CD14-positive monocyte (primary cell): Measurements from ENCODE around the gene ZNF710. TPM values are rescaled to one million over a fixed set of nuclear protein-coding genes. Genes with fewer than 3 reads are reported as not detected.

Experiments used
- DNase-seq, 3 donors: peaks; one replicate each; pipeline ENCODE4 v3.0.0-alpha.2; 2011 to 2022
- H2AFZ ChIP-seq: 2 replicates; pipeline ENCODE4 v1.6.0; 2012; ENCODE audit warnings: mild to moderate bottlenecking, low read depth, low read length, inconsistent platforms; ENCODE audit not compliant: insufficient read depth, poor library complexity, severe bottlenecking
- H3K27ac ChIP-seq, 2 donors: 1 replicate in 1 of 2; 2 replicates in 1 of 2; pipeline ENCODE4 v1.5.1; 2012 to 2013; ENCODE audit warnings: low read length in 2 of 2, control low read depth in 1 of 2, inconsistent platforms in 1 of 2, low read depth in 1 of 2, mild to moderate bottlenecking in 1 of 2
- H3K27me3 ChIP-seq, 2 donors: one replicate each; pipeline versions ENCODE4 v1.6.0 to v1.6.1; 2011 to 2013; ENCODE audit warnings: low read length in 2 of 2; ENCODE audit not compliant: control insufficient read depth in 2 of 2, insufficient read depth in 2 of 2
- H3K36me3 ChIP-seq, 2 donors: replicated peaks in 1 of 2; 1 replicate in 1 of 2; 2 replicates in 1 of 2; pipeline versions ENCODE4 v1.5.1 to v1.6.1; 2012 to 2013; ENCODE audit warnings: low read length in 2 of 2, control low read depth in 1 of 2, inconsistent platforms in 1 of 2, mild to moderate bottlenecking in 1 of 2; ENCODE audit not compliant: insufficient read depth in 2 of 2, control insufficient read depth in 1 of 2
- H3K4me1 ChIP-seq, 2 donors: 1 replicate in 1 of 2; 2 replicates in 1 of 2; pipeline versions ENCODE4 v1.5.1 to v1.6.1; 2012 to 2013; ENCODE audit warnings: low read length in 2 of 2, control low read depth in 1 of 2, inconsistent platforms in 1 of 2, mild to moderate bottlenecking in 1 of 2, moderate library complexity in 1 of 2; ENCODE audit not compliant: insufficient read depth in 2 of 2, control insufficient read depth in 1 of 2
- H3K4me2 ChIP-seq: replicated peaks from 2 replicates; pipeline ENCODE3; 2012; ENCODE audit warnings: low read length, moderate library complexity, mild to moderate bottlenecking; ENCODE audit not compliant: poor library complexity, severe bottlenecking; ENCODE audit errors: extremely low read depth
- H3K4me3 ChIP-seq, 3 experiments: fragments of 200-600 bp in 1 of 3; sonication (generic) in 1 of 3; replicated peaks in 1 of 3; 1 replicate in 2 of 3; 2 replicates in 1 of 3; pipeline ENCODE4 v1.5.1; 2011 to 2013; ENCODE audit warnings: low read length in 3 of 3, mild to moderate bottlenecking in 3 of 3, control low read depth in 2 of 3, low read depth in 2 of 3, inconsistent platforms in 1 of 3, moderate library complexity in 1 of 3
- H3K79me2 ChIP-seq: 2 replicates; pipeline ENCODE4 v1.6.0; 2012; ENCODE audit warnings: mild to moderate bottlenecking, control low read depth, inconsistent platforms, low read length, moderate library complexity; ENCODE audit not compliant: insufficient read depth
- H3K9ac ChIP-seq: 2 replicates; pipeline ENCODE4 v1.6.0; 2017; ENCODE audit warnings: low read length, mild to moderate bottlenecking; ENCODE audit not compliant: insufficient read depth, poor library complexity, severe bottlenecking
- H3K9me3 ChIP-seq, 2 donors: replicated peaks in 1 of 2; 1 replicate in 1 of 2; 2 replicates in 1 of 2; pipeline versions ENCODE4 v1.5.1 to v1.6.1; 2012 to 2013; ENCODE audit warnings: low read length in 2 of 2, control low read depth in 1 of 2; ENCODE audit not compliant: control insufficient read depth in 1 of 2, insufficient read depth in 1 of 2
- H4K20me1 ChIP-seq: 2 replicates; pipeline ENCODE4 v1.6.0; 2012; ENCODE audit warnings: mild to moderate bottlenecking, low read length, control low read depth, moderate library complexity; ENCODE audit not compliant: insufficient read depth
- H3K27ac Mint-ChIP-seq, 7 donors: one replicate each; pipeline ENCODE4 v1.8.0; 2020; ENCODE audit warnings: mild to moderate bottlenecking in 7 of 7, mixed read lengths in 7 of 7, moderate library complexity in 6 of 7, inconsistent platforms in 2 of 7
- H3K27me3 Mint-ChIP-seq, 3 donors: one replicate each; pipeline ENCODE4 v1.8.0; 2021 to 2022; ENCODE audit warnings: low read depth in 3 of 3, mild to moderate bottlenecking in 3 of 3, mixed read lengths in 3 of 3, moderate library complexity in 3 of 3, inconsistent platforms in 1 of 3
- H3K36me3 Mint-ChIP-seq, 2 donors: one replicate each; pipeline ENCODE4 v1.8.0; 2020; ENCODE audit warnings: mixed read lengths in 2 of 2, inconsistent platforms in 1 of 2, mild to moderate bottlenecking in 1 of 2
- H3K4me1 Mint-ChIP-seq: one replicate; pipeline ENCODE4 v1.8.0; 2020; ENCODE audit warnings: mild to moderate bottlenecking, mixed read lengths
- H3K4me3 Mint-ChIP-seq, 2 donors: one replicate each; pipeline ENCODE4 v1.8.0; 2020; ENCODE audit warnings: mild to moderate bottlenecking in 2 of 2, mixed read lengths in 2 of 2, moderate library complexity in 1 of 2
- H3K9me3 Mint-ChIP-seq, 7 donors: one replicate each; pipeline ENCODE4 v1.8.0; 2020 to 2022; ENCODE audit warnings: mixed read lengths in 7 of 7, mild to moderate bottlenecking in 6 of 7, moderate library complexity in 6 of 7, inconsistent platforms in 2 of 7
- CTCF ChIP-seq: fragments of 200-600 bp; IDR thresholded peaks from one replicate; pipeline ENCODE4 v1.8.0; 2022; ENCODE audit warnings: antibody characterized with exemption, mild to moderate bottlenecking
- WGBS: methylation state at CpG from one replicate; pipeline ENCODE4 v1.1.5; 2013; ENCODE audit warnings: missing lambda C conversion rate; ENCODE audit not compliant: insufficient coverage; 5-methylcytosine and 5-hydroxymethylcytosine counted together
- intact Hi-C, 2 donors: fragments of 100-400 bp; cut with micrococcal nuclease; formaldehyde crosslinking; loops; one replicate each; pipeline versions ENCODE4 v1.15.0 to v1.15.1; 2023
- polyA plus RNA-seq, 3 donors: library from polyadenylated mRNA; depleted of rRNA in 1 of 3; unstranded in 2 of 3; stranded (reverse) in 1 of 3; fragments of 300-500 nt in 2 of 3; fragments of >200 nt in 1 of 3; fragmentation: Illumina TruSeq in 2 of 3; gene quantifications; 1 replicate in 2 of 3; 2 replicates in 1 of 3; pipeline ENCODE4 v1.2.3, GENCODE V29; 2012 to 2021

Gene ZNF710
- polyA plus RNA-seq, 3 donors = 3.4 to 45.6 (median 4.8) TPM

GRCh38 chr15:90039996-90040395 is 38.9 kb downstream of the ZNF710 start:
- H3K27me3 ChIP-seq = no peaks in the 10 kb centered on the region
- peaks cover 11 to 31% of the 10 kb centered on the region in 2 donors for H3K36me3 ChIP-seq
- peaks cover 77 to 89% of the 10 kb centered on the region in 2 donors for H3K4me1 ChIP-seq
- TF ChIP-seq CTCF = no peak
- intact Hi-C loops = loop anchor here (5.0 to 10.0 kb wide), 3 partner anchors 32 to 65 kb away; partner anchors contain the start of gene ZNF710 (in 1 of the 2)
- Mint-ChIP-seq H3K27me3 (no peaks in the 10 kb centered on the region), H3K4me1 (peaks cover 81% of the 10 kb centered on the region), H3K27ac (peak overlapping the region; percentile 78 to 99 (median 93)), H3K4me3 (no peak overlapping the region), H3K9me3 (no peaks in the 10 kb centered on the region), H3K36me3 (peaks cover 30 to 52% of the 10 kb centered on the region in 2 donors)
- peak; percentile 56 to 73 (median 63) for DNase-seq
- H4K20me1 ChIP-seq = no peaks in the 10 kb centered on the region
- peak overlapping the region; percentile 12 for H3K4me2 ChIP-seq
- H3K9me3 ChIP-seq = no peaks in the 10 kb centered on the region
- 45% methylated on average over 5 of the region's 5 CpGs for WGBS
- no peak overlapping the region for H3K9ac ChIP-seq
- peaks cover 89% of the 10 kb centered on the region for H3K79me2 ChIP-seq
- H2AFZ ChIP-seq = no peak overlapping the region
- H3K27ac ChIP-seq = peak overlapping the region; percentile 53 to 97
- H3K4me3 ChIP-seq = no peak overlapping the region

GRCh38 chr15:90040618-90041017 is 39.5 kb downstream of the ZNF710 start:
- intact Hi-C loops = no loop called here
- peak overlapping the region; percentile 77 to 99 (median 93) for H3K27ac Mint-ChIP-seq
- peak overlapping the region in 1 of 2 donors; percentile 51 for H3K4me3 Mint-ChIP-seq
- peaks cover 13 to 36% of the 10 kb centered on the region in 2 donors for H3K36me3 ChIP-seq
- no peaks in the 10 kb centered on the region for H3K27me3 Mint-ChIP-seq
- H4K20me1 ChIP-seq = no peaks in the 10 kb centered on the region
- H3K4me2 ChIP-seq = peak overlapping the region; percentile 12
- H3K27me3 ChIP-seq = no peaks in the 10 kb centered on the region
- no peak overlapping the region for H2AFZ ChIP-seq
- H3K36me3 Mint-ChIP-seq = peaks cover 36 to 58% of the 10 kb centered on the region in 2 donors
- peaks cover 95% of the 10 kb centered on the region for H3K79me2 ChIP-seq
- no peak overlapping the region for H3K9ac ChIP-seq
- no peaks in the 10 kb centered on the region for H3K9me3 ChIP-seq
- no peak overlapping the region for H3K4me3 ChIP-seq
- WGBS = 55% methylated on average over 2 of the region's 6 CpGs
- no peak for DNase-seq
- peaks cover 81% of the 10 kb centered on the region for H3K4me1 Mint-ChIP-seq
- H3K27ac ChIP-seq = peak overlapping the region; percentile 53 to 97
- peaks cover 77 to 89% of the 10 kb centered on the region in 2 donors for H3K4me1 ChIP-seq
- no peak for TF ChIP-seq CTCF
- no peaks in the 10 kb centered on the region for H3K9me3 Mint-ChIP-seq
